ENCODE data around the gene ZC3H7A. TPM values are rescaled to one million over a fixed set of nuclear protein-coding genes. Genes with fewer than 3 reads are reported as not detected.

ZC3H7A gene
- total and polyA plus RNA-seq, 2 of the 4 experiments (the other 2 are of a cell fraction), result 22.2 to 53.9 TPM

DNA sequence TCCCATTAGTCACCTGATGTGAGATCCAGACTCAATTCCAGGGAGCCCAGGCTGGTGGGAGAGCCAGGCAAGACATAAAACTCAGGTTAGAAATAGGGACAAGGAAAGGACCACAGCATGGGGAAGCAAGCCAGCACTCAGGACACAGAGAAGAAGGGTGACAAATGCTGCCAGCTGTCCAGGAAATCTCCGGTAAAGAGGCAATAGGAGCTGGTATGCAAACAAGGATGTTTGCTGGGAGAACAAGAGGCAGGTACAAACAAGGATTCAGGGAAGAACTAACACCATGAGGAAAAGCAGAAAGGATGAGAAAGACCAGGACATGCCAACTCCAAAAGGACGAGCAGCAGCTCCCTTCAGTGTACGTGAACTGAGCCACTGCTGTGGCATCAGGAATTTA is 44.2 kb downstream of the ZC3H7A start:
- CTCF ChIA-PET, result no interaction called here
- Histone ChIP-seq H3K4me2 (ENCODE audit: low read depth, low read length) (no peak overlapping the region), H3K36me3 (ENCODE audit: control insufficient read depth, insufficient read depth, low read length) (peaks cover 56% of the 10 kb centered on the region), H3K79me1 (ENCODE audit: low read depth in 1 of 2, low read length in 2 of 2) (peaks cover 14 to 34% of the 10 kb centered on the region in 2 experiments), H4K5ac (ENCODE audit: low read depth, low read length) (no peak overlapping the region), H3K9ac (ENCODE audit: low read depth, low read length) (no peak overlapping the region), H3K4me3 (ENCODE audit: insufficient read depth, low read depth, low read length) (no peak overlapping the region), H2BK15ac (ENCODE audit: low read depth, low read length) (no peak overlapping the region), H4K20me1 (ENCODE audit: insufficient read depth, low read length) (0 out of 2 replicates have a peak, but pooled peaks cover 3% of the 10 kb centered on the region), H3K9me1 (ENCODE audit: insufficient read depth, low read length) (peaks cover 3% of the 10 kb centered on the region; the same call in 1 of the 2 replicates), H4K91ac (ENCODE audit: insufficient read depth, low read depth, low read length) (no peak overlapping the region), H3K23ac (ENCODE audit: low read depth, low read length) (no peak overlapping the region), H2AFZ (replicated peaks; ENCODE audit: low read length, poor library complexity) (no peak overlapping the region), H3K14ac (replicated peaks; ENCODE audit: low read depth, low read length) (no peak overlapping the region), H3K18ac (ENCODE audit: low read depth, low read length) (no peak overlapping the region), H4K8ac (ENCODE audit: low read depth in 2 of 2, low read length in 2 of 2) (no peak overlapping the region), H3K4me1 (ENCODE audit: control insufficient read depth, insufficient read depth, low read length) (peaks cover 1% of the 10 kb centered on the region; the same call in 1 of the 2 replicates), H2AK5ac (ENCODE audit: low read depth, low read length) (no peak overlapping the region), H2BK20ac (ENCODE audit: low read depth, low read length) (no peak overlapping the region), H2BK120ac (ENCODE audit: low read depth, low read length) (no peak overlapping the region), H3K27me3 (ENCODE audit: control insufficient read depth, insufficient read depth, low read length) (no peaks in the 10 kb centered on the region), H3K27ac (ENCODE audit: insufficient read depth, low read length) (no peak overlapping the region), H2BK5ac (ENCODE audit: low read depth, low read length, poor library complexity, severe bottlenecking) (no peak overlapping the region), H3K56ac (ENCODE audit: extremely low read depth, insufficient read depth, low read length) (no peak overlapping the region), H3K4ac (ENCODE audit: low read depth, low read length) (no peak overlapping the region), H2AK9ac (replicated peaks; ENCODE audit: low read depth, low read length, poor library complexity) (no peak overlapping the region), H3K9me3 (ENCODE audit: control insufficient read depth, insufficient read depth, low read length) (no peaks in the 10 kb centered on the region)
- intact Hi-C loops (cut with micrococcal nuclease) (no loop called here), dilution Hi-C loops (cut with HindIII; ENCODE audit: low sequenced_read_pairs, unreplicated experiment) (no loop called here), in situ Hi-C loops (cut with MboI; ENCODE audit: low sequenced_read_pairs) (no loop called here)
- WGBS, 2 experiments (ENCODE audit: extremely low coverage in 2 of 2, insufficient read length in 1 of 2), result 88% methylated on average over 2 of the region's 3 CpGs; no CpG with 5 or more reads in 1 of the 2 experiments
- BruUV-seq (replicated peaks), result no TSS peak
- ATAC-seq (ENCODE audit: low read depth) (no peak), DNase-seq (no peak)
- POLR2A ChIA-PET (ENCODE audit: unreplicated experiment), result no interaction called here
- TF ChIP-seq NFE2L2 (IDR thresholded peaks at IDR 0.05; ENCODE audit: low read depth, low read length) (no peak), CTCF (conservative IDR thresholded peaks at IDR 0.05; ENCODE audit: low read depth, low read length) (no peak), POLR2A (IDR thresholded peaks at IDR 0.05; ENCODE audit: low read depth, low read length) (no peak), MAFK (IDR thresholded peaks at IDR 0.05; ENCODE audit: low read depth, low read length) (no peak), CHD1 (IDR thresholded peaks at IDR 0.05; ENCODE audit: low read depth, low read length) (no peak), MXI1 (IDR thresholded peaks at IDR 0.05; ENCODE audit: borderline replicate concordance, low read depth, low read length) (no peak), FOS (IDR thresholded peaks at IDR 0.05; ENCODE audit: low read depth, low read length) (no peak), RFX5 (IDR thresholded peaks at IDR 0.05; ENCODE audit: low read depth, low read length) (no peak), RAD21 (IDR thresholded peaks at IDR 0.05; ENCODE audit: low read length) (no peak), USF2 (IDR thresholded peaks at IDR 0.05; ENCODE audit: low read depth, low read length) (no peak), SMC3 (IDR thresholded peaks at IDR 0.05; ENCODE audit: low read depth, low read length) (no peak)
- TF ChIP-seq, protein P1, sequence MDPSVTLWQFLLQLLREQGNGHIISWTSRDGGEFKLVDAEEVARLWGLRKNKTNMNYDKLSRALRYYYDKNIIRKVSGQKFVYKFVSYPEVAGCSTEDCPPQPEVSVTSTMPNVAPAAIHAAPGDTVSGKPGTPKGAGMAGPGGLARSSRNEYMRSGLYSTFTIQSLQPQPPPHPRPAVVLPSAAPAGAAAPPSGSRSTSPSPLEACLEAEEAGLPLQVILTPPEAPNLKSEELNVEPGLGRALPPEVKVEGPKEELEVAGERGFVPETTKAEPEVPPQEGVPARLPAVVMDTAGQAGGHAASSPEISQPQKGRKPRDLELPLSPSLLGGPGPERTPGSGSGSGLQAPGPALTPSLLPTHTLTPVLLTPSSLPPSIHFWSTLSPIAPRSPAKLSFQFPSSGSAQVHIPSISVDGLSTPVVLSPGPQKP (IDR thresholded peaks at IDR 0.05; ENCODE audit: borderline replicate concordance, low read depth, low read length), result no peak

Measured in IMR-90 (cell line).